ENCODE data around the gene GSE1. TPM values are rescaled to one million over a fixed set of nuclear protein-coding genes. Genes with fewer than 3 reads are reported as not detected.

Gene GSE1
- total RNA-seq, 4 donors from 2014 or later: 23.4 to 65.5 (median 52.5) TPM

- Histone ChIP-seq H3K4me1 (peaks cover 0 to 37% (median 17%) of the 10 kb centered on the region in 3 donors), H3K27me3 (no peaks in the 10 kb centered on the region), H3K9me3 (no peaks in the 10 kb centered on the region), H3K4me3 (no peak overlapping the region), H3K27ac (no peak overlapping the region), H3K36me3 (no peaks in the 10 kb centered on the region)
- WGBS, 2 donors (ENCODE audit: low coverage in 1 of 2): 100% methylated on average over 4 of the region's 21 CpGs; no CpG with 5 or more reads in 1 of the 2 donors
- TF ChIP-seq, protein P1, sequence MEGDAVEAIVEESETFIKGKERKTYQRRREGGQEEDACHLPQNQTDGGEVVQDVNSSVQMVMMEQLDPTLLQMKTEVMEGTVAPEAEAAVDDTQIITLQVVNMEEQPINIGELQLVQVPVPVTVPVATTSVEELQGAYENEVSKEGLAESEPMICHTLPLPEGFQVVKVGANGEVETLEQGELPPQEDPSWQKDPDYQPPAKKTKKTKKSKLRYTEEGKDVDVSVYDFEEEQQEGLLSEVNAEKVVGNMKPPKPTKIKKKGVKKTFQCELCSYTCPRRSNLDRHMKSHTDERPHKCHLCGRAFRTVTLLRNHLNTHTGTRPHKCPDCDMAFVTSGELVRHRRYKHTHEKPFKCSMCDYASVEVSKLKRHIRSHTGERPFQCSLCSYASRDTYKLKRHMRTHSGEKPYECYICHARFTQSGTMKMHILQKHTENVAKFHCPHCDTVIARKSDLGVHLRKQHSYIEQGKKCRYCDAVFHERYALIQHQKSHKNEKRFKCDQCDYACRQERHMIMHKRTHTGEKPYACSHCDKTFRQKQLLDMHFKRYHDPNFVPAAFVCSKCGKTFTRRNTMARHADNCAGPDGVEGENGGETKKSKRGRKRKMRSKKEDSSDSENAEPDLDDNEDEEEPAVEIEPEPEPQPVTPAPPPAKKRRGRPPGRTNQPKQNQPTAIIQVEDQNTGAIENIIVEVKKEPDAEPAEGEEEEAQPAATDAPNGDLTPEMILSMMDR (IDR thresholded peaks at IDR 0.05): no peak
- TF ChIP-seq POLR2A (IDR thresholded peaks at IDR 0.05): no peak
- TF ChIP-seq POLR2AphosphoS5 (IDR thresholded peaks at IDR 0.05): no peak
- no peak for TF ChIP-seq EP300 (IDR thresholded peaks at IDR 0.05)
- no peak for ATAC-seq
These were observed 11.0 kb downstream of the GSE1 start for GRCh38 chr16:85623997-85624601.

- Histone ChIP-seq H3K27ac (no peak overlapping the region), H3K4me1 (peaks cover 0 to 37% (median 17%) of the 10 kb centered on the region in 3 donors), H3K27me3 (no peaks in the 10 kb centered on the region), H3K36me3 (no peaks in the 10 kb centered on the region), H3K4me3 (no peak overlapping the region), H3K9me3 (peaks cover 0 to 1% (median 0%) of the 10 kb centered on the region in 3 donors)
- no peak for ATAC-seq
- no CpG with 5 or more reads among the region's 17 CpGs for WGBS, 2 donors (ENCODE audit: low coverage in 1 of 2)
- TF ChIP-seq, protein P1 (IDR thresholded peaks at IDR 0.05): no peak
- TF ChIP-seq EP300 (IDR thresholded peaks at IDR 0.05) (no peak), POLR2AphosphoS5 (IDR thresholded peaks at IDR 0.05) (no peak), POLR2A (IDR thresholded peaks at IDR 0.05) (no peak)
These were observed 11.5 kb downstream of the GSE1 start for GRCh38 chr16:85624646-85625045.

- no peak for ATAC-seq
- Histone ChIP-seq H3K4me1 (peaks cover 0 to 37% (median 17%) of the 10 kb centered on the region in 3 donors), H3K9me3 (peaks cover 0 to 5% (median 0%) of the 10 kb centered on the region in 3 donors), H3K36me3 (no peaks in the 10 kb centered on the region), H3K27ac (no peak overlapping the region), H3K4me3 (no peak overlapping the region), H3K27me3 (no peaks in the 10 kb centered on the region)
- TF ChIP-seq EP300 (IDR thresholded peaks at IDR 0.05): no peak
- 98% methylated on average over 11 of the region's 27 CpGs; no CpG with 5 or more reads in 1 of the 2 donors for WGBS, 2 donors (ENCODE audit: low coverage in 1 of 2)
These were observed 11.9 kb downstream of the GSE1 start for GRCh38 chr16:85625053-85625452.

DNA sequence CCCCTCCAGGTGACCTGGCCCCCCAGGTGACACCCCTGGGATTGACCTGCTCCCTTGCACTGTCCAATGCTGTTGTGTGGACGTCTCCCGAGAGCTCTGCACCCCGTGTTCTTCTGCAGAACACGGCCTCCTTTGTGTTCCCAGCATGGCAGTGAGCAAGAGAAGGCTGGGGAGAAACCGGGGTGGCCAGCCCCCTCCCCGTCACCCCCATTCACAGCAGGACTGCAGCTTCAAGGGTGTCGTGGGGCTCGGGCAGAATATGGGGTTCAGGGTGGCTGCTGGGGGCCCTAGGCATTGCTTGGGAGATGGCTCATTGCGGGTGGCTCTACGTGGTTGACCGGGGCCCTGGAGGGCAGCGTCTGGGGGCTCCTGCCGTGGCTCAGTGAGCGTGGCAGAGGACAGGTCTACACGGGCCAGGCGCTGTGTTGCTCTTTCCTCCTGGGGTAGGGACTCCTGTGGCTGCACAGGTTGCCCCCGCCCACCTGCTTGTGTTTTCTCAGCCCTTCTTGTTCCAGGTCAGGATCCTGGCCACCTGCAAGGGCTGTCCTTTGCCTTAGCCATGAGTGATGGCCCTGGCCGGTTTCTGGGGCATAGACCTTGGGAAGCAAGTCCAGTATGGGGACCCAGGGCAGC lies 12.5 kb downstream of the GSE1 start:
- TF ChIP-seq, protein P1 (IDR thresholded peaks at IDR 0.05): no peak
- no peak for TF ChIP-seq EP300 (IDR thresholded peaks at IDR 0.05)
- TF ChIP-seq POLR2A (IDR thresholded peaks at IDR 0.05): no peak
- TF ChIP-seq POLR2AphosphoS5 (IDR thresholded peaks at IDR 0.05): no peak
- peaks cover 0 to 37% (median 17%) of the 10 kb centered on the region in 3 donors for H3K4me1 ChIP-seq
- no peaks in the 10 kb centered on the region for H3K27me3 ChIP-seq

GRCh38 chr16:85626191-85626981 lies 13.3 kb downstream of the GSE1 start:
- peaks cover 0 to 6% (median 0%) of the 10 kb centered on the region in 3 donors for H3K9me3 ChIP-seq
- peak overlapping the region in 1 of 4 donors; percentile 32 for H3K27ac ChIP-seq
- H3K4me1 ChIP-seq: peaks cover 0 to 42% (median 17%) of the 10 kb centered on the region in 3 donors
- 22 to 57% methylated on average over 4 to 23 of the region's 37 CpGs for WGBS, 2 donors (ENCODE audit: low coverage in 1 of 2)
- H3K36me3 ChIP-seq: no peaks in the 10 kb centered on the region
- H3K4me3 ChIP-seq: no peak overlapping the region
- no peak for TF ChIP-seq POLR2AphosphoS5 (IDR thresholded peaks at IDR 0.05)
- TF ChIP-seq POLR2A (IDR thresholded peaks at IDR 0.05): no peak
- TF ChIP-seq, protein P1 (IDR thresholded peaks at IDR 0.05): no peak
- no peak for ATAC-seq
- no peaks in the 10 kb centered on the region for H3K27me3 ChIP-seq

More for the DNA sequence above, 12.5 kb downstream of the GSE1 start:
- H3K27ac ChIP-seq: no peak overlapping the region
- peaks cover 0 to 6% (median 0%) of the 10 kb centered on the region in 3 donors for H3K9me3 ChIP-seq
- H3K36me3 ChIP-seq: no peaks in the 10 kb centered on the region
- WGBS, 2 donors (ENCODE audit: low coverage in 1 of 2): 100% methylated on average over 2 of the region's 18 CpGs; no CpG with 5 or more reads in 1 of the 2 donors
- H3K4me3 ChIP-seq: no peak overlapping the region
- no peak for ATAC-seq
